T-helper 2 cell (primary cell): Measurements from ENCODE around the gene CA10.

Experiments
- DNase-seq, 5 experiments: peaks; one replicate each; pipeline versions ENCODE4 v3.0.0 to v3.0.0-alpha.2; 2012 to 2022

The CA10 gene

DNA sequence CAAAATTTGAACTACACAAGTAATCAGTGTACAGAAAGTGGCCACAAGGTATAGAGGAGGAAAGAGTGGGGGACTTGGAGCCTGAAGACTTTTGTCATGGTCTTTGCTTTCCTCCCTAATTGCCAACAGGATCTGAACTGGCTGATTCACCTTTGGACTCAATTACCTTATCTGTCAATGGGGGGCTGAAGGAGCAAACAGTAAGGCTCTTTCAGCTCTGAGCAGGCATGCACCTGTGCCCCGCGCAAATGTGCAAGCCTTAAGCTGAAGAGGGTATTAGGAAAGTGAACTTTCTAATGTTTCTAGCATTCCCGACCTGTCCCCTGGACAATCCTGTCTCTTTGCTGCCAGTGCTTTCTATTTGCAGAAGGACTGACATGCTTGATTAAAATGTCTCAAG is 302.7 kb downstream of the CA10 start:
- DNase-seq = no peak

DNA sequence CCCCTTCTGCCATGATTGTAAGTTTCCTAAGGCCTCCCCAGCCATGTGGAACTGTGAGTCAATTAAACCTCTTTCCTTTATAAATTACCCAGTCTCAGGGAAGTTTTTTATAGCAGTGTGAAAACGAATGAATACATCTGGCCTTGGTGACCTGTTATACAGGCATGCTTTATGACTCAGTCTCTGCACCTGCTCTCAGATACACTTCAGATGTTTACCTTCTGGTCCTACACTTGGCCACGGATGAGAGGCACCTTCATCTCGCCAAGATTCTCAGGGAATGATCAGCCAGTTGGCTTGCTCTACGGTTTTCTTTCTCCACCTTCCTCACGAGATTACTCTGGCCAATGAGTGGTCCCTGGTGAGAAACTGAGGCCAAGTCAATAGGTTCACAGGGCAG is 304.7 kb downstream of the CA10 start:
- no peak for DNase-seq

DNA sequence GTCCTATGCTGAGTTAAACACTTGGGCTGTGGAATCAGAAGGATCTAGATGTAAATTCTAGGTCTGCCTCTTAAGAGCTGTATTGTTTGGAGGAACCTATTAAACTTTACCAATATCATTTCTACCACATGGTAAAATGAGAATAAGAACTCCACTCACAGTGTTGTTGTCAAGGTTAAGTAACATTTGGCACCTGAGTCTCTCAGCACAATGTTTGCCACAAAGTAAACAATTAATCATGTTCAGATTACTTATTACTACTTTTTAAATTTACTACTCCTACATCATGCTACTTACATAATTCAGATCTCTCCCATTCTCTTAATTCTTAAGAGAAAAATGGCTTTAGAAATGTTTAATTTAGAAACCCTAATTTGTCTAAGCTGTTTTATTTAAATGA is 305.9 kb downstream of the CA10 start:
- DNase-seq = no peak

DNA sequence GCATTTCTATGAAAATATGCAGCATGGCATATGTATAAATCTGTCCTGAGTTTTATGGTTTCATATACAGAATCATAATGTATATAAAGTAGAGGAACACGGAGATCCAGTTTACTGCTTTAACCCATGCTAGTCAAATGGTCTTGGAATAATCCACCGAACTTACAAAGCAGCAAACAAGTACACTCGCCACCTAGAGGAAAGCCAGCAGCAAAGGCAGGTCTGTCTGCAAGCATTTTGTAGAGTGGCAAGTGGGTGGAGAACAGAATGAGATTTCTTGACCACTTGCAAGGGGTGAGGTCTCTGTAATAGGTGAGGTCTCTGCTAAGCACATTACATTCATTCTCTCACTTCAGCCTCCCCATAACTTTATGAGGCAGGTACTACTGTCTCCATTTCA is 308.3 kb downstream of the CA10 start:
- peak in 1 of 5 experiments; percentile 24 for DNase-seq

DNA sequence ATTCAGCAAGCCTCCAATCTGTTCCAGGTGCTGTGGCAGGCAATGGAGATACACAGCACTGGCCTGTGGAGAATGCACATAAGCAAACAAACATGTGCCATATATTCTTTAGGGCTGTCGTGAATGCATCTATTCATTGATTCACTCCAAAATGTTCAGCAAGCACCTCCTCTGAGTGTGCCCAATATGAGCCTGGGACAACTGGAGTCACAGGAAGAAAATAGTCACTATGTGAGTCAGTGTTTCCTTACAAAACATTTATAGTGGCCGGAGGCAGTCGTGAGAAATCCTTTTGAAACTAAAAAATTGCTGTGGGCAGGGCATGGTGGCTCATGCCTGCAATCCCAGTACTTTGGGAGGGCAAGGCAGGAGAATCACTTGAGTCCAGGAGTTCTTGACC is 310.1 kb downstream of the CA10 start:
- DNase-seq = no peak

DNA sequence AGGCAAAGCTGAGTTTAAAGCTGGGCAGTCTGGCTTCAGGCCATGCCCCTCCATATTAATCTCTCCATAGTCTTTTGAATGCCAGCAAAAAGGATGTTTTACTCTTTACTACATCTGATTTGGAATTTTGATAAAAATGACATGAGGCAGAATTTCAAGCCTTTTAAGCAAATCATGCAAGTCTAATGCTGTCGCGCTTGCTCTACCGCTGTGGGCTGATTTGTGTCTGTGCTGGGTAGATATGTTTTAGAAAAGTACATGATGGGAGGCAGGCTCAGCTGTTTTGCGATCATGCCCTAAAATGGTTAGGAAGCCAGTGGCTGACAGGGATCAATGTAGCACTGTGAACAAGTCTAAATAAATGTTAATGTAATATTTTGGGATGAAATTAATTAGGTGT is 311.9 kb downstream of the CA10 start:
- DNase-seq = no peak

DNA sequence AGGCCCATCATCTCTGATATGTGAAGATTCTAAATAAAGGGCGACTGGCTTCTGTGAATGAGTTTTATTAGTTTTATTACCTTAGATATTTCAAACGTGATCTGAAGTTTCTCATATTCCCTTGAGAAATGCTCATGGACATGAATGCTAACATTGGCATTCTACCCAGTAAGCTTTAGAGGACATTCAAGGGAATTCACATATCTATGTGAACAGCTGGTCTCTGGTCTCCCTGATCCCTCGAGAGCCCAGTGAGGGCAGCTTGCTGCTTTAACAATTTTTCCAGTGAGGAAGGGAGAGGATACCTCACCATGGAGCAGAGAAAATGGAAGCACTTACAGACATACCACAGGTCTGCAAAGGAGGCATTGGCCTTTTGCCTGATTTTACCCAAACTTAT is 312.7 kb downstream of the CA10 start:
- no peak for DNase-seq

DNA sequence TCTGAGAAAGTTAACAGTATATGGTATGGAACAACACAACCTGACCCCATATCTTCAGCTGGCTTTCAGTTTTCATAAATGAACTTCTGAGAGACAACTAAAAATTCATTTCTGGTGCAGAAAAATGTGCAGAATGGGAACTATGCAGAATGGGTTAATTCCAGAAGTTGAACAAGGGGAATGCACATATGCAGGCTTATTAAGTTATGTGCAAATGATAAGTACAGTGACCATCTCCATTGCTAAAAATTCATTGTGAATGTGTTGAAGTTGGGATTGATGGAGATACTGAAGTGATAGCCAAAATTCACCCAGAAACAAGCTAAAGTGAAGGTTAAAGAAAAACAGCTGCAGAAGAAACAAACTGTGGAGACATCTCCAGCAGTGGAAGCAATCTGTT is 315.8 kb downstream of the CA10 start:
- no peak for DNase-seq

DNA sequence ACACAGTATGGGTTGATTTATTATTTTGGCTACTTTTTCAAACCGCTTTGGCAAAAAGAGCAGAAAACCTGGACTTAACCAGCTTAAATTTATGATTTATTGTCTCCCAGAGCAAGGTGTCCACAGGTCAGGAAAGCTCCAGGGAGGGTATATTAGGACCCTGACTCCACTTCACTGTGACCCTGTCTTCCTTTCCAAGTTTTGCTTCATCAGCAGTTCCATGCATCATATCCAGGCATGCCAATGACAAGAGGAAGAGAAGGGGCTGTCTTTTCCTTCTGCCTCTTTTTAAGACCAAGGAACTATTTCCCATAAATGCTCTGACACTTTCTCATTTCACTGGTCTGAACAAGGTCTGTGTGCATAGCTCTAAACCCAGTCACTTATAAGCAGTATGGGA is 316.8 kb downstream of the CA10 start:
- DNase-seq = no peak

DNA sequence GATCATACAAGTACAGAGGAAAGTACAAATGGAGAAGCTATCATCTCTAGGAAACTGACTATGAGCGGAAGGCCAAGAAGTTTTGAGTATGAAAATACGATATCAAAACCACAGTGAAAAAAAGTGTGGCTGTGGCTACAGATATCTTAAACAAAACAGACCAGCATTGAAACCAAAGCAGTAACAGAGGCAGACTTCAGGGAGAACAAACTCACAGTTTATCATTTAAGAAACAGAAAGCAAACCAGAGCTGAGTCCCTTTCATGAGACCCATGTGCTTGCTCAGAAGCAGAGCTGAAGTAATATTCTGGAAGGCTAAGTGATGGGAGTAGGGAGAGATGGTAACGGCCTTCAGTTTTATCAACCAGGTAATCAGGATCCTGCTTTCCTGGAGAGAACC is 317.8 kb downstream of the CA10 start:
- DNase-seq = peak in 1 of 5 experiments; percentile 89

DNA sequence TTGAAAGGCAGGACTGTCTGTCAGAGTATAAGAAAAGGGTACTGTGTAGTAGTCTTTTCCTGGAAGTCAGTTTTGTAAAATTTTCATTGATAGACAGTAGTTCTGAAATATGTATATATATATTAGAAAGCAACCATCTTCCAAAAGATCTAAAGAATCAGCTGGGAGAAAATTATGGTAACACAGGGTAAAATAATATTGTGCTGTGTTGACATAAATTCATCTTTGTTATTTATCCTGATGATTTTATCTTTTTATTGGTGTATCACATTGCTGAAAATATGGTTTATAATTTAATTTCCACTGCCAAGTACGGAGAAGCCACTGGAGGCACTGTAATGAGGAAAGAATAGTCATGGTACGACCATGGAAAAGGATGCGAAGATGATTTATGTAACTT is 324.9 kb downstream of the CA10 start:
- DNase-seq = no peak

DNA sequence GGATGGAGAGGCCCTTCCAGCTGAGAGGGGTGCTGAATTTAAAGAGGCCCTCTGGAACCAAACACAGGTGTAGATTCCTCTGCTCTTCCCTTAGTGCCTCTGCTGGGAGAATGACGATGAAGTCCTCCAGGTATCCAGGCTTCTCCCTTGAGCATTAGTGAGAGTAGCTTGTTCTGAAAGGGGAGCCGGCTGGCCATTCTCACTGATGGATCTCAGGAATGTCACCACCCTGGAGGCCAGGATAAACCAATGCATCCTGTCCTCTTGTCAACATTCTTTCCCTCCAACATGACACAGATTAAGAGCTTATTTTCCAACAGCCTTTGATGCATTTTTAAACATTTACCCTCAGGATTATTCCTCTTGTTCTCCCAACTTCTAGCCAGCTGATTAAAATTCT is 325.5 kb downstream of the CA10 start:
- DNase-seq = no peak

DNA sequence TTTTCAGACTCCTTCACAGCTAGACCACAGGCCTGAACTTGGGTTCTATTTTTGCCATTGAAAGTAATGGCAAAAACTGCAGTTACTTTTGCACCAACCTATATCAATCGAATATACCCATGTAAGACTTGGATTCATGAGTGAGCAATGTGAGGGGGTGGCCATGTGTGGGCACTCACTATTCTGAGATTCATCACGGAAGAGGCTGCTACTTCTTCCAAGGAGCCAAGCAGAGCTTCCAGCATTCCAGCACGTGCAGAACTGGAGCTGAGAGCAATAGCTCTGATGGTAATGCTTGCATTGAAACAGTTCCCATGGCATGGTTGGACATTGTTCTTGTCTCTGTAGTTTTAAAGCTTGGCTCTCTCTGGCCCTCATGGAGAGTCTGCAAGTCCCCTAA is 327.6 kb downstream of the CA10 start:
- DNase-seq = no peak

DNA sequence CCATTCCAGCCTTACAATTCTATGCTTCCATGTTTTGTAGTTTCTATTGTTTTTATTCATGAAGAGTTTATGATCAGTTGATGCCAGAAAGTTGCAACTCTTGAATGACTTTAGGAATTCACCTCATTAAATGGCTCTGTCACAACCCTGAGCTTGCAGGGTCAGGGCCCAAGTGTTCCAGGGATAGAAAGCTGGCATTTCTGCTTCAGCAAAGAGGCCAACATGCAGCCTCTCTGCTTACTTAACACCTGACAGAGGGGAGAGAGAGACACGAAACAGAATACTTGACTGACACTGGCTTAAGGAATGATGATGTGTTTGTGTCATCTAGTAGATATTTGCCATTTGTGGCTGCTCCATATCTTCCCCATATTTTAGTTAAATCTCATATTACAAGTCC is 328.1 kb downstream of the CA10 start:
- no peak for DNase-seq

DNA sequence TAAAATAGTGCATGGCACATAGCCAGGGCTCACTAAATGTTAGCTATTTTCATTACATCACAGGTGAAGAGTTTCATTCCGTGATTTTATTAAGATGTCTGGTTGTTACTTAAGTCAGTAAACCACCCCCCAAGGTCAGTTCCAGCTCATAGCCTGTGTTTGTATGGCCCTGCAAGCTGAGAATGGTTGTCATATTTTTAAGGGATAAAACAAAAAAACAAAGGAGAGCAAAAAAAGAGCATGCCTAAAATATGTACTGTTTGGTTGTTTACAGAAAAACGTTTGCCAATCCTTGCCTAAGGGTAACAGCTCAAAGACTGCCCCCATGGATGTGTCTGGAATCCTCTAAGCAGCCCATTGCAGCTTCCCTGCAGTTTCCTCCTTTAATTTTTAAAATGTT is 329.6 kb downstream of the CA10 start:
- no peak for DNase-seq

DNA sequence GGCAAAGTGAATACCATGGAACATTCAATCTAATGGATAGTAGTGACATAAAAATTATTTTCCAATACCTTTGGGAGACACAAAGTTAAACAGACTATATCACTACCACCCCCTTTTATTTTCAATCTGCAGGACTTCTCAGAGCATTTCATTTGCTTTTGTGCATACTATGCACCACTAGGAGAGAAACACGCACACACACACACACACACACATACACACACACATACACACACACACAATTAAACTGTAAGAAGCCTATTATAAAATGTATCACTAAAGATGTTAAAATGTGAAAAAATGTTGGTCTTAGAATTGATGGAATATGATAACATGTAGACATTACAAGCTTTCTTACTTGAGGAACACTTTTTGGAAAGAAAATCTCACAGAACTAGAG is 331.4 kb downstream of the CA10 start:
- no peak for DNase-seq

DNA sequence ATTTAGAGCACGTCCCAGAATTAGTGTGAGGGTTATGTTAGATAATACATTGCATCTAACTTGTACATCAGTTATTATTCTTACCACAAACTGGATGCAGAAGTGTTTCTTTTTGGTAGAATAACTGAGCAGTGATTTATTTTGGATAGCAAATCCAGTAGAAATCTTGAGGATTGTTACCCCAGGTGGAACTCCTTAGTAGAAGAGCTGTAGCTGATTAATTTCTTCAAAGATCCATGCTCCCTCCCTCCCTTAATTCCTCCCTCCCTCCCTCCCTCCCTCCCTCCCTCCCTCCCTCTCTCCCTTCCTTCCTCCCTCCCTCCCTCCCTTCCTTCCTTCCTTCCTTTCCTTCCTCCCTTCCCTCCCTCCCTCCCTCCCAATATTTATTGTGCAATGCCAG is 337.7 kb downstream of the CA10 start:
- DNase-seq = peak in 1 of 5 experiments; percentile 53

DNA sequence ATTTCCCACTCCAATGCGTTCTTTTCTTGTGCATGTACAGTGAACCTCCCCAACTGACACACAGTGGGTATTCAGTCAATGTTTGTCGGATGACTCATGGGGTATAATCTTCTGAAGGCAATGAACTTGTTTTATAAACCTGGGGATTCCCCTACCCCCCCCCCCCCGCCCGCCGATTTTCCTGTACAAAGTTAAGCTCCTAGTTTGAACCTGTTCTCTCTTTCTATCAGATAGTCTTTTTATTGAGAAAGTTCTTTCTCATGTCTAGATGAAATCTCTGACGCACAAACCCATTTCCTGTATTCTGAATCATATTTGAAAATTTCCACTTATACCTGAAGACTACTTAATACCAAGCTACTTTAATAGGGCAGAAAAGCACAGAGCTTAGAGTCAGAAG is 338.3 kb downstream of the CA10 start:
- DNase-seq = peak in 1 of 5 experiments; percentile 91

DNA sequence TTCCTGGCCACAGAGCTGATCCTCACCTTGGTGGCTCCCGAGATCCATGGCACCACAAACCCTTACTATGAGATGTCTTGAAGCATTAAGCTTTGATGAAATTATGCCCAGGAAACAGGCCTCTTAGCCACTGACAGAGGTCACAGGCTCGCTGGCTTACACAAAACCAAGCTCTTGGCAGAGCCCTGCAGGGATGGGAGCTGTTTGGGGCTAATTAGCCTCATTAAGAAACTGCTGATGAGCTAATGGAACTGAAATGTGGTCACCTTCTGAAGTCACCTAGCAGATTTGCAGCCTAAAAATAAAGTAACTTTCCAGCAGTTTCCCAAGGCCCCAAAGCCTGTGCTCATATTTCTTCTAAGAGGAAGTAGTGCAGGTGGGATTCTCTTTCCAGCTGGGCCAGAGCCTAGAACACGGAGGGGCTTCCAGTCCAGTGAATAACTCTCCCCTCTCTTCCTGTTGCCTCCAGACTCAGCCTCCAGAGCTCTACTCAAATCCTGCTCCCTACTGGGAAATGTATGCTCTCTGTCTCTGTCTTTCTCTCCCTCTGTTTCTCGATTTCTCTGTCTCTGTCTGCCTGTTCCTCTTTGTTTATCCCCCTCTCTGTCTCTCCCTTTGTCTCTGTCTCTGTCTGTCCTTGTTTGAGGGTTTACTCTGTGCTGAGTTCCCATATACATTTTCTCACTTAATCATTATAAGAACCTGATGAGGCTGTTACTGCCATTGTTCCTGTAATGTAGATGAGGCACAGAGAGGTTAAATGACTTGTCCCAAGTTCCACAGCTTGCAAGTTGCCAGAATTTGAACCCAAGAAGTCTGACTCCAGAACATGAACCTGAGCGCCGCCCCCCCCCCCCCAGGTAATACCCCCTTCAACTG is 338.9 kb downstream of the CA10 start:
- peak in 1 of 5 experiments; percentile 62 for DNase-seq

DNA sequence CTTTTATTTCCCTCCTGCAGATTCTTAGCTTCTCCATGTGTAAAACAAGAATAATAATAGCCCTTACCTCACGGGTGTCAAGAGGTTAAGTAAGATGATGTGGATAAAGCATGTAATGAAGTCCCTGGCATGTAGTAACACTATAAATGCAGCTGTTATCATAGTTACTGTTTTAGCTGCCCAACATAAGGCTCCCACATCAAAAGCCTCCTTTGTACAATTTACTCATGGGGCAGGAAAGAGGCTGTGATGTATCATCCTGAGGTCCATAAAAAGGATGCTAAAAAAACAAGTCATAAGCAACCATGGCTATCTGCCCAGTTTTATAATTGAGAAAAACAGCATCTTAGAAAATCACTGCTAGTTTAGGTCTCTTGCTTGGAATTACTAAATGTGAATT is 339.7 kb downstream of the CA10 start:
- peak in 1 of 5 experiments; percentile 58 for DNase-seq

DNA sequence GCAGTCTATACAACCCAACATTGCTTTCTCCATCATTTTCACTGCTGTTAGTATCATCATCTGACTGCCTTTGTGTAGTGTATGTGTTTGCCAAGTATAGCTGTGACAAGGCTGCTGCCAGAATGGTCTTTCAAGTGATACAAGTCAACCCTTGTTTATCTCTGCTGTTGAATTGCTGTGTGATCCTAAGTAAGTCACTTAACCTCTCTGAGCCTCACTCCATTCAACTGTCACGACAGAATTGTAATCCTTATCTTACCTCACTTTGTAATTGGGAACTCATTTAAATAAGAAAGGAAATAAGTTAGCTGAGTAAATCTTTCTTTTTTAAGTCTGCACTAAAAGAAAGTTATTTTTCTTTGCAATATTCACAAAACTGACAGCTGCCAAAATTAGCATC is 340.6 kb downstream of the CA10 start:
- DNase-seq = no peak

DNA sequence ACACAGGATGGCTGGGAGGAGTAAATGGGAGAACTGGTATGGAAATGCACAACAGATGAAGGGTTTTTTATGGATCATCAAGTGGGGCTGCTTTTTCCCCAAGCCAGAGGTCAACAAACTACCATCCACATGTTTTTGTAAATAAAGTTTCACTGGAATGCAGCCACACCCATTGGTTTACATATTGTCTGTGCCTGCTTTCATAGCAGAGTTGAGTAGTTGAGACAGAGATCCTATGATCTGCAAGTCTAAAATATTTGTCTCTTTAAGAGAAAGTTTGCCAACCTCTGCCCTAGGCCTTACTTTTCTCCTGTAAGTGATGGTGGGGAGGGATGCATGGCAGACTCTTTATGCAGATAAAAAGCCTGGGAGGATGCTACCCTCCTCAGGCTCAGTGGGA is 341.4 kb downstream of the CA10 start:
- no peak for DNase-seq

DNA sequence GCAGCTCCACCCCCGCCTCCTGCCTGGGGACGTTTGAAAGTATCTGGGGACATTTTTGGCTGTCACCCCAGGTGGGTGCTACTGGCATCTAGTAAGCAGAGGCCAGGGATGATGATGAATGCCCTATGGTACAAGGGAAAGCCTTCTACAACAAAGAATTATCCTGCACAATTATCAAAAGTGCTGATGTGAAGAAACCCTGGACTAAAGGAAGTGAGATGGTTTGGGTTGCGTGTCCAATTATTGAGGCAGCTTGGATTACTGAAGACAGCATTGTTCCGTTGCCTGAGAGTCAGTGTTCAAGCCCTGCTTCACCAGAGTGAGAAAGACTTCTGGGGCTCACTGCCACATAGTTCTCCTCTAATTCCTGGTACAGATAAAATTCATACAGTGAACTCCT is 343.4 kb downstream of the CA10 start:
- DNase-seq = no peak

DNA sequence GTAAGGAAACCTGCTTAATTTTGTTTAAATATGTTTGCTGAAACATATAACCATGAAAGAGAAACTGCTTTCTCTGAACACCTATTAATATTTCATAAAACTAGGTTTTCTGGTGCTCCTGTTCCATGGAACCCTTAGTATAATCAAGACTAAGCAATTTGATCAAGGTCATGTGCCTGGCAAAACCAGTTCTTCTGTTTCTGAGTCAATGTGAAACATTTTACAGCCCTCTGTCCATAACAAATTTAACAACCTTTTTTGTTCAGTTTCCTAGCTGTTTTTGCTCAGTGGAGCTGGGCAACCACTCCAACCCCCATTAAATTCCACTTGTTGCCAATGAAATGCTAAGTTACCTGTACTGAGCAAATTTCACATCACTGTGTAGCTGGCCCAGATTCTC is 344.0 kb downstream of the CA10 start:
- peak in 1 of 5 experiments; percentile 43 for DNase-seq

DNA sequence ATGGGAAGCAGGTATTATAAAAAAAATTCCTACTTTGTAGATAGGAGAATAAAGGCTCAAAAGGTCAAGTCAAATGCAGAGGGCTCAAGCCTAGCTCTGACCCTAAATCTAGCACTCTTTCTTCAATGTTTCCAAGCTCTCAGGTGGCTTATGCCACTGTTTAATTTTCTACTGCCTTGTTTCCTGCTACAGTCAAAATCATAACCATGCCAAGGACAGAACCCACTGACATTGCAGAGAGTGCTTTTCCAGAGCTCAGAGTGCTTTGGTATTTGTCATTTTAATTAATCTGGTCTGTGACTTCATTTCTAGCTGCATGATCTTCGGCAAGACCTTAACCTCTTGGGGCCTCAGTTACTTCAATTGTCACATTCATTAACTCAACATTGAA is 344.7 kb downstream of the CA10 start:
- peak in 1 of 5 experiments; percentile 27 for DNase-seq
